Keratinocyte (primary cell): Measurements from ENCODE around the gene CHAF1A. TPM values are rescaled to one million over a fixed set of nuclear protein-coding genes. Genes with fewer than 3 reads are reported as not detected.

Source experiments
- DNase-seq: peaks from one replicate; pipeline ENCODE4 v3.0.0-alpha.2; 2011; ENCODE audit warnings: low read depth, missing footprints, low spot score
- FAIRE-seq: peaks from 2 replicates; lab custom pipeline; 2011; peaks lifted over from hg19 to GRCh38; lab: Jason Lieb, UNC
- H2AFZ ChIP-seq: 2 replicates; pipeline ENCODE4 v1.6.0; 2012; ENCODE audit warnings: low read length, control low read depth, inconsistent platforms; ENCODE audit not compliant: control insufficient read depth
- H3K27ac ChIP-seq: 2 replicates; pipeline ENCODE4 v1.5.1; 2011; ENCODE audit warnings: low read length; ENCODE audit not compliant: control insufficient read depth, insufficient read depth
- H3K27me3 ChIP-seq: 3 replicates; pipeline ENCODE4 v1.6.0; 2011; ENCODE audit warnings: low read length; ENCODE audit not compliant: control insufficient read depth, insufficient read depth; ENCODE audit errors: extremely low read depth
- H3K36me3 ChIP-seq, 2 experiments: 2 replicates in 1 of 2; 3 replicates in 1 of 2; pipeline ENCODE4 v1.5.1; 2011; ENCODE audit warnings: low read length in 2 of 2, mild to moderate bottlenecking in 1 of 2; ENCODE audit not compliant: control insufficient read depth in 2 of 2, insufficient read depth in 2 of 2; ENCODE audit errors: extremely low read depth in 1 of 2
- H3K4me1 ChIP-seq: 3 replicates; pipeline ENCODE4 v1.5.1; 2011; ENCODE audit warnings: low read length; ENCODE audit not compliant: control insufficient read depth, insufficient read depth; ENCODE audit errors: extremely low read depth
- H3K4me2 ChIP-seq: 3 replicates; pipeline ENCODE4 v1.6.0; 2011; ENCODE audit warnings: low read depth, low read length; ENCODE audit not compliant: control insufficient read depth, insufficient read depth; ENCODE audit errors: extremely low read depth
- H3K4me3 ChIP-seq, 3 experiments: fragments of 200-600 bp in 1 of 3; sonication (generic) in 1 of 3; 2 replicates in 2 of 3; 3 replicates in 1 of 3; pipeline ENCODE4 v1.5.1; 2011 to 2016; ENCODE audit warnings: low read length in 3 of 3, mild to moderate bottlenecking in 3 of 3, control low read depth in 2 of 3, inconsistent platforms in 1 of 3, low read depth in 1 of 3, mixed read lengths in 1 of 3, mixed run types in 1 of 3, moderate library complexity in 1 of 3; ENCODE audit not compliant: control insufficient read depth in 2 of 3, insufficient read depth in 2 of 3; ENCODE audit errors: extremely low read depth in 1 of 3
- H3K79me2 ChIP-seq: 2 replicates; pipeline ENCODE4 v1.6.0; 2012; ENCODE audit warnings: low read length; ENCODE audit not compliant: control insufficient read depth, insufficient read depth
- H3K9ac ChIP-seq: 3 replicates; pipeline ENCODE4 v1.6.0; 2011; ENCODE audit warnings: low read length; ENCODE audit not compliant: control insufficient read depth, insufficient read depth; ENCODE audit errors: extremely low read depth
- H3K9me1 ChIP-seq: 3 replicates; pipeline ENCODE4 v1.6.0; 2011; ENCODE audit warnings: low read length; ENCODE audit not compliant: control insufficient read depth, insufficient read depth; ENCODE audit errors: extremely low read depth
- H3K9me3 ChIP-seq: 2 replicates; pipeline ENCODE4 v1.5.1; 2012; ENCODE audit warnings: low read depth, low read length; ENCODE audit not compliant: control insufficient read depth
- H4K20me1 ChIP-seq: 3 replicates; pipeline ENCODE4 v1.6.0; 2011; ENCODE audit warnings: low read length; ENCODE audit not compliant: control insufficient read depth, insufficient read depth; ENCODE audit errors: extremely low read depth
- CTCF ChIP-seq, 3 experiments: IDR thresholded peaks in 1 of 3; conservative IDR thresholded peaks in 1 of 3; optimal IDR thresholded peaks in 1 of 3; 2 replicates in 2 of 3; 3 replicates in 1 of 3; pipeline versions ENCODE3 to v1.5.1; 2011; ENCODE audit warnings: low read length in 3 of 3, mild to moderate bottlenecking in 3 of 3, moderate library complexity in 2 of 3, control low read depth in 1 of 3, inconsistent platforms in 1 of 3; ENCODE audit not compliant: insufficient read depth in 2 of 3; ENCODE audit errors: extremely low read depth in 1 of 3
- EZH2 ChIP-seq: IDR thresholded peaks from one replicate; pipeline ENCODE4 v1.6.1; 2012; ENCODE audit warnings: inconsistent platforms, mild to moderate bottlenecking, low read length, moderate library complexity
- dilution Hi-C: fragments of 300-500 bp; cut with MboI; formaldehyde crosslinking; loops from one replicate; pipeline ENCODE4 v1.7.0; 2020; ENCODE audit warnings: low sequenced_read_pairs; ENCODE audit not compliant: extremely low pct_ligation_motif_present
- polyA plus RNA-seq, 5 experiments: library from polyadenylated mRNA; depleted of rRNA in 3 of 5; stranded (reverse) in 3 of 5; stranded (forward) in 1 of 5; unstranded in 1 of 5; fragments of >200 nt; gene quantifications; 1 replicate in 1 of 5; 2 replicates in 3 of 5; 3 replicates in 1 of 5; pipeline versions ENCODE4 v1.2.1 to v1.2.3, GENCODE V29; 2011 to 2012; ENCODE audit warnings: missing spikeins in 2 of 5, low read depth in 1 of 5, low replicate concordance in 1 of 5

CHAF1A gene
- polyA plus RNA-seq, 1 donor (not counting 4 experiments of a cell fraction or from before 2014, with no cell fraction given), result 10.6 TPM

- H3K4me2 ChIP-seq, result no peak overlapping the region
- peaks cover 3 to 8% of the 10 kb centered on the region in 2 experiments for H3K36me3 ChIP-seq
- no peak for FAIRE-seq
- no peak overlapping the region for H2AFZ ChIP-seq
- no peak overlapping the region for H3K4me3 ChIP-seq
- no peaks in the 10 kb centered on the region for H3K9me1 ChIP-seq
- H3K4me1 ChIP-seq, result peaks cover 3% of the 10 kb centered on the region
- DNase-seq, result no peak
- dilution Hi-C loops, result no loop called here
- H3K9me3 ChIP-seq, result no peaks in the 10 kb centered on the region
- no peak overlapping the region for H3K9ac ChIP-seq
- TF ChIP-seq CTCF (optimal IDR thresholded peaks at IDR 0.05 in 1 of 3, IDR thresholded peaks at IDR 0.05 in 1 of 3, conservative IDR thresholded peaks at IDR 0.05 in 1 of 3; ENCODE audit: extremely low read depth in 1 of 3, insufficient read depth in 2 of 3, low read length in 3 of 3), result no peak
- no peak for TF ChIP-seq EZH2
- H3K27me3 ChIP-seq, result no peaks in the 10 kb centered on the region
- H3K79me2 ChIP-seq, result peaks cover 24% of the 10 kb centered on the region
- no peaks in the 10 kb centered on the region for H4K20me1 ChIP-seq
- no peak overlapping the region for H3K27ac ChIP-seq
These were observed 12.9 kb downstream of the CHAF1A start for GRCh38 chr19:4415352-4415751.

- H3K4me1 ChIP-seq, result peaks cover 9% of the 10 kb centered on the region
- no peak overlapping the region for H3K27ac ChIP-seq
- peaks cover 24% of the 10 kb centered on the region for H3K79me2 ChIP-seq
- H3K36me3 ChIP-seq, result peaks cover 3 to 8% of the 10 kb centered on the region in 2 experiments
- no peak overlapping the region for H2AFZ ChIP-seq
- H3K4me2 ChIP-seq, result no peak overlapping the region
- FAIRE-seq (no peak), DNase-seq (no peak)
- no peak overlapping the region for H3K4me3 ChIP-seq
- dilution Hi-C loops, result no loop called here
- no peaks in the 10 kb centered on the region for H4K20me1 ChIP-seq
- TF ChIP-seq CTCF (optimal IDR thresholded peaks at IDR 0.05 in 1 of 3, IDR thresholded peaks at IDR 0.05 in 1 of 3, conservative IDR thresholded peaks at IDR 0.05 in 1 of 3; ENCODE audit: extremely low read depth in 1 of 3, insufficient read depth in 2 of 3, low read length in 3 of 3) (no peak), EZH2 (no peak)
- H3K9ac ChIP-seq, result no peak overlapping the region
- no peaks in the 10 kb centered on the region for H3K9me1 ChIP-seq
- H3K9me3 ChIP-seq, result no peaks in the 10 kb centered on the region
- H3K27me3 ChIP-seq, result no peaks in the 10 kb centered on the region
These were observed 13.8 kb downstream of the CHAF1A start for GRCh38 chr19:4416268-4416667.
